Neural crest cell (in vitro differentiated cells): ENCODE measurements around the gene GNG2. TPM values are rescaled to one million over a fixed set of nuclear protein-coding genes. Genes with fewer than 3 reads are reported as not detected.

Source experiments
- DNase-seq: peaks from one replicate; pipeline ENCODE4 v3.0.0; 2021; ENCODE audit warnings: low read depth, mixed read lengths, low spot score
- H3K27ac Mint-ChIP-seq: one replicate; pipeline ENCODE4 v1.8.0; 2021; ENCODE audit warnings: mild to moderate bottlenecking, mixed read lengths; ENCODE audit not compliant: unreplicated experiment
- H3K27me3 Mint-ChIP-seq: 2 replicates; pipeline ENCODE4 v1.8.0; 2021; ENCODE audit warnings: low read depth, mild to moderate bottlenecking, mixed read lengths
- H3K36me3 Mint-ChIP-seq: 2 replicates; pipeline ENCODE4 v1.8.0; 2021; ENCODE audit warnings: low read depth, mild to moderate bottlenecking, mixed read lengths
- H3K4me1 Mint-ChIP-seq: 2 replicates; pipeline ENCODE4 v1.8.0; 2021; ENCODE audit warnings: mixed read lengths
- H3K4me3 Mint-ChIP-seq: one replicate; pipeline ENCODE4 v1.8.0; 2021; ENCODE audit warnings: mild to moderate bottlenecking, mixed read lengths
- H3K9me3 Mint-ChIP-seq: 2 replicates; pipeline ENCODE4 v1.8.0; 2021; ENCODE audit warnings: mixed read lengths
- total RNA-seq: library from RNA; stranded (reverse); gene quantifications from 2 replicates; pipeline ENCODE4 v1.2.1, GENCODE V29; 2021
- TF ChIP-seq, protein P1 (sequence below): fragments of 200-600 bp; sonication (generic); conservative IDR thresholded peaks from 2 replicates; pipeline ENCODE4 v1.5.0; 2021; ENCODE audit warnings: antibody characterized with exemption, mild to moderate bottlenecking

The GNG2 gene
- total RNA-seq, 1 donor from 2014 or later, result 174 TPM

DNA sequence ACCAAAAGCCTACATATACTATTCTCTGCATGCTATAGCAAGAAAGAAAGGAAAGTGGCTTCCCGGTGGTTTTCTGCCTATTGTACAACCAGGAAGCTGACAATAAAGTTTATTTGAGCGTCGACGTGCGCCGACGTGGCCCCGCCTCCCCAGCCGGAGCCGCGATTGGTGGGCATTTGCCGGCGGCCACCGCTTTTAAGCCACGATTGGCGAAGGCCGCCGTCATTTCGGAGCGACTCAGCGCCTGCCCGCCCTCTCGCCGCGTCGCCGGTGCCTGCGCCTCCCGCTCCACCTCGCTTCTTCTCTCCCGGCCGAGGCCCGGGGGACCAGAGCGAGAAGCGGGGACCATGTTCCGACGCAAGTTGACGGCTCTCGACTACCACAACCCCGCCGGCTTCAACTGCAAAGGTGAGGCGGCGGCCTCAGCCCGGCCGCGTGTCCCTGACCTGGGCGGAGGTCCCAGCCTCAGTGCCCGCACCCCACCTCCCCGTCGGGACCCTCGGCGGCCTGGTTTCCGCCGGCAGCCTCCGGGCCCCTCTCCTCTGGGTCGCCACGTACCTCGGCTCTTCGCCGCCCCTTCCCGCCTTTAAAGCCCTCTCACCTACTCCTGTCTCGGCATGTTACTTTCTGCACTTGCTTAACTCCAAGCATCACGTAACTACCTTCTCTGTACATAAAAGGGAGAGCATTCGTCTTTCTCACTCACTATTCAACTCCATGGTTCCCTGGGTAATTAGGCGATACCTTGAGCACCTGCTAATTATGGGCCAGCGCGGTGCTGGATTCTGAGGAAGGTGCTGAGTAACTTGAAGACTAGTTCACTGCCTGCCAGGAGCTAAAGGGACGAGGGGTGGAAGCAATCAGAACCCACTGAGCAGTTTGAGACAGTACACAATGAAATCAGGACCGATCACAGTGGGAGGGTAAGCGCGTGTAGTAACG is 129.2 kb downstream of the GNG2 start, which contains the start of gene RTRAF:
Gene RTRAF, plus strand, starts transcription at position 254 of the 942 bp plus-strand sequence. Its CDS starts 94 bp downstream, at position 348.
- H3K4me3 Mint-ChIP-seq, result peak within 1 kb of the TSS; percentile 98
- no peaks in the 10 kb centered on the region for H3K9me3 Mint-ChIP-seq
- no peaks in the 10 kb centered on the region for H3K27me3 Mint-ChIP-seq
- peaks cover 35% of the 10 kb centered on the region for H3K4me1 Mint-ChIP-seq
- H3K27ac Mint-ChIP-seq, result peak within 1 kb of the TSS; percentile 99
- TF ChIP-seq, protein P1, sequence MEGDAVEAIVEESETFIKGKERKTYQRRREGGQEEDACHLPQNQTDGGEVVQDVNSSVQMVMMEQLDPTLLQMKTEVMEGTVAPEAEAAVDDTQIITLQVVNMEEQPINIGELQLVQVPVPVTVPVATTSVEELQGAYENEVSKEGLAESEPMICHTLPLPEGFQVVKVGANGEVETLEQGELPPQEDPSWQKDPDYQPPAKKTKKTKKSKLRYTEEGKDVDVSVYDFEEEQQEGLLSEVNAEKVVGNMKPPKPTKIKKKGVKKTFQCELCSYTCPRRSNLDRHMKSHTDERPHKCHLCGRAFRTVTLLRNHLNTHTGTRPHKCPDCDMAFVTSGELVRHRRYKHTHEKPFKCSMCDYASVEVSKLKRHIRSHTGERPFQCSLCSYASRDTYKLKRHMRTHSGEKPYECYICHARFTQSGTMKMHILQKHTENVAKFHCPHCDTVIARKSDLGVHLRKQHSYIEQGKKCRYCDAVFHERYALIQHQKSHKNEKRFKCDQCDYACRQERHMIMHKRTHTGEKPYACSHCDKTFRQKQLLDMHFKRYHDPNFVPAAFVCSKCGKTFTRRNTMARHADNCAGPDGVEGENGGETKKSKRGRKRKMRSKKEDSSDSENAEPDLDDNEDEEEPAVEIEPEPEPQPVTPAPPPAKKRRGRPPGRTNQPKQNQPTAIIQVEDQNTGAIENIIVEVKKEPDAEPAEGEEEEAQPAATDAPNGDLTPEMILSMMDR, result no peak
- no peaks in the 10 kb centered on the region for H3K36me3 Mint-ChIP-seq
- DNase-seq, result peak; percentile 83

DNA sequence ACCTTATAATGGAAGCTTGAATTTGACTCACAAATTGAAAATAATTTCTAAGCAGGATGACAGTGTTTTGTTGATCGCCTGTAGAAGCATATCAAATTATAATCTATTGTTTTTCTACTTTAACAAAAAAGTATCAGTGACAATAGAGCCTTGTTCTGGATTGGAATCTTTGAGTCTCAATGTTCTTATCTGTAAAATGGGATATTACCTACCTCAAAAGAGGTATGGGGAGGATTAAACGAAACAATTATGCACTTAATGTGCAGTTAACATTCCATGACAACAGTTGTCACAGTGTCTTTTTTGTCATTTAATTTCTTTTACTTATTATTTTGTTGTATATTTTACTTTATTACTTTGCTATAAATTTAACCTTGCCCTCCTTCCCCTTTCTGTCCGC is 130.1 kb downstream of the GNG2 start:
- Mint-ChIP-seq H3K36me3 (peaks cover 2% of the 10 kb centered on the region), H3K4me1 (peaks cover 35% of the 10 kb centered on the region), H3K27ac (no peak overlapping the region)

DNA sequence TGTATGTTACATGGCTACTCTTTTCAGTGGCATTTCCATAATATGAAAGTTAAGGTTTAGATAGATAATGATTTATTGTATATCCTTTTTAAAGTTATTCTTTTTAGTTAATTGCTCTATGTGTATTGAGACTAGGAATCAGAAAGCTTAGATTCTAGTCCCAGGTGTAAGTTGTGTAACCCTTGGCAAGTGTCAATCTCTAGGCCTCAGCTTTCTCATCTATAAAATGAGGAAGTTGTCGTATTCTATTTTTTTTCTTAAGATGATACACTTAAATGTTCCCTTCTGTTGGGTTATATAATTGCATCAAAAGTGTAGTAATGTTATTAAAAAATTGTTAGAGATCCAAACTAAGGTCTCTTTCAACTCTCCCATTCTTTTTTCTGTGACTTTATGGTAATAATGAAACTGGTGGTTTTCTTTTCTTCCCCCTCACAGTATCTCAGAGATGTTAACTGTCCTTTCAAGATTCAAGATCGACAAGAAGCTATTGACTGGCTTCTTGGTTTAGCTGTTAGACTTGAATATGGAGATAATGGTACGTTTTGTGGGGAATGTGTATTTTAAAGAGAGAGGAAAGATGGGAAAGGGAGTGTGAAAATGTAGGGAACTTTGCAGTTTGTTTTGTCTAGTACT is 133.0 kb downstream of the GNG2 start:
- TF ChIP-seq, protein P1, result no peak
- no peak for DNase-seq
- no peaks in the 10 kb centered on the region for H3K9me3 Mint-ChIP-seq
- peaks cover 38% of the 10 kb centered on the region for H3K4me1 Mint-ChIP-seq
- peaks cover 7% of the 10 kb centered on the region for H3K36me3 Mint-ChIP-seq
- no peak overlapping the region for H3K4me3 Mint-ChIP-seq
- no peak overlapping the region for H3K27ac Mint-ChIP-seq
- no peaks in the 10 kb centered on the region for H3K27me3 Mint-ChIP-seq

More for the DNA sequence above, 130.1 kb downstream of the GNG2 start:
- Mint-ChIP-seq H3K4me3 (peak overlapping the region; percentile 98), H3K9me3 (no peaks in the 10 kb centered on the region), H3K27me3 (no peaks in the 10 kb centered on the region)
- DNase-seq, result no peak
- TF ChIP-seq, protein P1, result no peak

DNA sequence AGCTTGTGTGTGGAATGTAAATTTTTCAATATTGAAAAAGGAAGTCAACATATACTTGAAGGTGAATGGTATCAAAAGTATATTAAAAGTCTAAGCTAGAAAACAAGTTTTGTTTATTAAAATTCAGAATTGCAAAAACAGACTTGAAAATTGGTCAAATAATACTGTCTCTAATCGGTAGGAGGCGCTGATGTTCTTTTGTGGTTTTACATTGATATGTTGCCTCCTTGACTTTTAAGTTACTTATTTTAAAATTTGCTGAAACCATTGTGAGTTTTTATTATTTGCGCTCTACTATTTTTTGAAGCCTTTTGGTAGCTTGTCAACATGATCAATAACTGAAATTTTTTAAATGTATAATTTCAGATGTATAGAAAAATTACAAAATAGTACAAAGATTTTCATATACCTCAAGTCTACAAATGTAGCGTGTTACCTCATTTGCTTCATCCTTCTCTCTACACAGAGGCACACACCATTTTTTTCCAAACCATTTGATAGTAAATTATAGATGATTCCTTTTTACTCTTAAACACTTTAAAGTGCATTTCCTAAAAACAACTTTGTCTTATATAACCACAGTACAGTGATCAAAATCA is 135.8 kb downstream of the GNG2 start:
- Mint-ChIP-seq H3K27me3 (no peaks in the 10 kb centered on the region), H3K27ac (no peak overlapping the region), H3K9me3 (no peaks in the 10 kb centered on the region), H3K4me3 (peak overlapping the region; percentile 31), H3K36me3 (peaks cover 12% of the 10 kb centered on the region), H3K4me1 (peaks cover 26% of the 10 kb centered on the region)
- no peak for DNase-seq
- TF ChIP-seq, protein P1, result peak; percentile 80

DNA sequence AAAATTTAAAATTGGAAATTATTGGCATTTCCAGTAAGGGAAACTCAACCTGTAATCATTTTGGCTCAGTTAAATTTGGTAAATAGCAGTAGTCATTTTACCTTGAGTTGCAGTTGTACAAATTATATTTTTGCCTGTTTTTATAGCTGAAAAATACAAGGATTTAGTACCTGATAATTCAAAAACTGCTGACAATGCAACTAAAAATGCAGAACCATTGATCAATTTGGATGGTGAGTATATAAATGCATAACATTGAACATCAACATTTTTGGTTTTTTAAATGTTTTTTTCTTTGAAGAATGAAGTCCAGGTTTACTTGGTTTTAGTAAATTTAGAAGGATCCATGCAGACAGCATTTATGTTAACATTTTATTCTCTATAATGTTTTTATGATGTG is 137.9 kb downstream of the GNG2 start:
- Mint-ChIP-seq H3K4me3 (no peak overlapping the region), H3K4me1 (peaks cover 32% of the 10 kb centered on the region), H3K27me3 (no peaks in the 10 kb centered on the region), H3K36me3 (peaks cover 12% of the 10 kb centered on the region), H3K27ac (no peak overlapping the region), H3K9me3 (no peaks in the 10 kb centered on the region)
- TF ChIP-seq, protein P1, result no peak
- no peak for DNase-seq
